Measurements from ENCODE around the gene CLCNKB. TPM values are rescaled to one million over a fixed set of nuclear protein-coding genes. Genes with fewer than 3 reads are reported as not detected.

Gene CLCNKB
- total RNA-seq, 2 donors from 2014 or later: not detected

GRCh38 chr1:16076031-16076864 lies 32.7 kb downstream of the CLCNKB start:
- H3K27ac Mint-ChIP-seq: no peak overlapping the region
- ATAC-seq (no peak), DNase-seq (ENCODE audit: low spot score in 2 of 2) (no peak)
- no peaks in the 10 kb centered on the region for H3K36me3 Mint-ChIP-seq
- H3K9me3 Mint-ChIP-seq: no peaks in the 10 kb centered on the region

GRCh38 chr1:16076865-16077238 lies 33.3 kb downstream of the CLCNKB start:
- ATAC-seq: no peak
- peak overlapping the region in 1 of 2 donors; percentile 25 for H3K27ac Mint-ChIP-seq
- no peaks in the 10 kb centered on the region for H3K9me3 Mint-ChIP-seq
- no peaks in the 10 kb centered on the region for H3K36me3 Mint-ChIP-seq
- DNase-seq (ENCODE audit: low spot score in 2 of 2): no peak

GRCh38 chr1:16077406-16078245 lies 34.0 kb downstream of the CLCNKB start:
- peak overlapping the region in 1 of 2 donors; percentile 25 for H3K27ac Mint-ChIP-seq
- no peaks in the 10 kb centered on the region for H3K9me3 Mint-ChIP-seq
- no peaks in the 10 kb centered on the region for H3K36me3 Mint-ChIP-seq
- no peak for ATAC-seq
- DNase-seq (ENCODE audit: low spot score in 2 of 2): no peak

- DNase-seq (ENCODE audit: low spot score in 2 of 2): peak; percentile 70 to 74
- no peaks in the 10 kb centered on the region for H3K9me3 Mint-ChIP-seq
- peak overlapping the region in 1 of 2 donors; percentile 37 for H3K27ac Mint-ChIP-seq
- ATAC-seq: peak; percentile 81 to 84
- no peaks in the 10 kb centered on the region for H3K36me3 Mint-ChIP-seq
These were observed 35.5 kb downstream of the CLCNKB start for GRCh38 chr1:16078925-16079656.

GRCh38 chr1:16080422-16081150 lies 37.0 kb downstream of the CLCNKB start:
- Mint-ChIP-seq H3K27ac (no peak overlapping the region), H3K36me3 (no peaks in the 10 kb centered on the region), H3K9me3 (no peaks in the 10 kb centered on the region)
- DNase-seq (ENCODE audit: low spot score in 2 of 2): no peak
- no peak for ATAC-seq

GRCh38 chr1:16081636-16082035 lies 38.1 kb downstream of the CLCNKB start:
- Mint-ChIP-seq H3K27ac (no peak overlapping the region), H3K9me3 (no peaks in the 10 kb centered on the region), H3K36me3 (no peaks in the 10 kb centered on the region)
- no peak for ATAC-seq
- DNase-seq (ENCODE audit: low spot score in 2 of 2): no peak

- DNase-seq (ENCODE audit: low spot score in 2 of 2): peak in 1 of 2 donors; percentile 78
- Mint-ChIP-seq H3K9me3 (no peaks in the 10 kb centered on the region), H3K27ac (peak overlapping the region in 1 of 2 donors; percentile 29), H3K36me3 (no peaks in the 10 kb centered on the region)
- peak; percentile 55 to 58 for ATAC-seq
These were observed 38.9 kb downstream of the CLCNKB start for GRCh38 chr1:16082283-16083038.

GRCh38 chr1:16083486-16083885 lies 39.9 kb downstream of the CLCNKB start:
- Mint-ChIP-seq H3K36me3 (no peaks in the 10 kb centered on the region), H3K27ac (no peak overlapping the region), H3K9me3 (no peaks in the 10 kb centered on the region)
- no peak for ATAC-seq
- DNase-seq (ENCODE audit: low spot score in 2 of 2): no peak

- H3K36me3 Mint-ChIP-seq: no peaks in the 10 kb centered on the region
- ATAC-seq (no peak), DNase-seq (ENCODE audit: low spot score in 2 of 2) (no peak)
- no peaks in the 10 kb centered on the region for H3K9me3 Mint-ChIP-seq
- no peak overlapping the region for H3K27ac Mint-ChIP-seq
These were observed 41.9 kb downstream of the CLCNKB start for GRCh38 chr1:16085522-16085921.

- ATAC-seq (no peak), DNase-seq (ENCODE audit: low spot score in 2 of 2) (no peak)
- no peaks in the 10 kb centered on the region for H3K36me3 Mint-ChIP-seq
- no peak overlapping the region for H3K27ac Mint-ChIP-seq
- no peaks in the 10 kb centered on the region for H3K9me3 Mint-ChIP-seq
These were observed 44.2 kb downstream of the CLCNKB start for GRCh38 chr1:16087733-16088132.

GRCh38 chr1:16088351-16088911 lies 44.8 kb downstream of the CLCNKB start:
- Mint-ChIP-seq H3K9me3 (no peaks in the 10 kb centered on the region), H3K36me3 (no peaks in the 10 kb centered on the region), H3K27ac (no peak overlapping the region)
- DNase-seq (ENCODE audit: low spot score in 2 of 2) (no peak), ATAC-seq (no peak)

GRCh38 chr1:16088996-16089395 lies 45.4 kb downstream of the CLCNKB start:
- H3K36me3 Mint-ChIP-seq: no peaks in the 10 kb centered on the region
- ATAC-seq (no peak), DNase-seq (ENCODE audit: low spot score in 2 of 2) (no peak)
- H3K9me3 Mint-ChIP-seq: no peaks in the 10 kb centered on the region
- no peak overlapping the region for H3K27ac Mint-ChIP-seq

GRCh38 chr1:16090076-16090826 lies 46.7 kb downstream of the CLCNKB start:
- H3K27ac Mint-ChIP-seq: no peak overlapping the region
- DNase-seq (ENCODE audit: low spot score in 2 of 2) (no peak), ATAC-seq (no peak)
- H3K9me3 Mint-ChIP-seq: no peaks in the 10 kb centered on the region
- H3K36me3 Mint-ChIP-seq: no peaks in the 10 kb centered on the region

GRCh38 chr1:16091296-16091695 lies 47.7 kb downstream of the CLCNKB start:
- no peak overlapping the region for H3K27ac Mint-ChIP-seq
- DNase-seq (ENCODE audit: low spot score in 2 of 2) (no peak), ATAC-seq (no peak)
- H3K36me3 Mint-ChIP-seq: no peaks in the 10 kb centered on the region
- H3K9me3 Mint-ChIP-seq: no peaks in the 10 kb centered on the region

All from activated naive CD4-positive, alpha-beta T cell treated with anti-CD3 and anti-CD28 coated beads, Interleukin-2, amount 50 U/mL, for 72 hours (primary cell).